Measurements from ENCODE around the gene EPB41L4A. TPM values are rescaled to one million over a fixed set of nuclear protein-coding genes. Genes with fewer than 3 reads are reported as not detected.

Gene EPB41L4A
- total and polyA plus RNA-seq, 2 experiments from 2014 or later: 0.11 to 0.76 TPM

DNA sequence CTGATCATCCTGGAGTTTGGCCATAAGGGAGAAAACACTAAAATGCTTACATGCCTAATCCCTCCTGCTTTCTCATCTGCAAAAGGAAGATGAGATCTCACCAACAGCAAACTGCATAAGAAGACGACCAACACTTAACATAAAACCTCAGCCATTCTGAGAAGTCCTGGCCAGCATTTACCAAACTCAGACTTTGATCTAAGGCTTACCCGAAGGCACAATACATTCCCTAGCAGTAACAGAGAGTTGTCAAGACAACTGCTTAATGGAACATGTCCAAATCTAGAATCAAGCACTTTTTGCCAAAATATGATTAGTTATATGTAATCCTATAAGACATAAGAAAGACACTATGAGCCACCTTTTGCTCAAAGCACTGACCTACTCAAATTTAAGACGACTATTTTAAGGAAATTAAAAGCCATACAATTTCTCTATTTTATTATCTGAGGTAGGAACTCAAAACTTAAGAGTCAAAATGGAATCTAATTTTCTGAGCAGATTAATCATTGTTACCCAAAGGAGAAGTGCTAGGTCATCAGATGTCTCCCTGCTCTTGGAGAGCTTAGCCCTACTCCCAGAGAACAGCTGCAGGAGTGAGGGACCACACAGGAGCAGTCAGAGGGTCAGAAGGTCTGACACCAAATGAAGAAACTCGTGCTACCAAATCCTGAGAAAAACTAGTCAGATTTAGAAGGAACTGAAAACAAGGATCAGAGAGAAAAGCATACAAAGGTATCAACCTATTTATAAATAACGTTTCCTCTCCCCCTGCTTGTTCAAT is 39.3 kb downstream of the EPB41L4A start:
- Histone ChIP-seq H3K9me3 (ENCODE audit: low read depth) (no peaks in the 10 kb centered on the region), H3K27me3 (replicated peaks; ENCODE audit: insufficient read depth) (no peaks in the 10 kb centered on the region), H3K9me2 (ENCODE audit: insufficient read depth) (no peaks in the 10 kb centered on the region), H3K4me2 (ENCODE audit: unreplicated experiment) (no peak overlapping the region), H3K4me1 (ENCODE audit: insufficient read depth) (no peaks in the 10 kb centered on the region), H4K20me1 (ENCODE audit: insufficient read depth) (no peaks in the 10 kb centered on the region), H3K36me3 (ENCODE audit: low read depth) (no peaks in the 10 kb centered on the region), H3K79me2 (ENCODE audit: insufficient read depth) (no peaks in the 10 kb centered on the region), H3K9ac (no peak overlapping the region), H2AFZ (no peak overlapping the region), H3K27ac (no peak overlapping the region), H3F3A (ENCODE audit: insufficient read depth) (no peaks in the 10 kb centered on the region), H3K4me3 (no peak overlapping the region)
- DNase-seq: no peak
- in situ Hi-C loops (cut with MboI): no loop called here
- WGBS, 2 experiments (ENCODE audit: low coverage in 1 of 2, low lambda C conversion rate in 2 of 2, missing lambda C conversion rate in 2 of 2): 26 to 35% methylated on average over 5 of the region's 5 CpGs
- TF ChIP-seq EZH2phosphoT487 (IDR thresholded peaks at IDR 0.05; ENCODE audit: insufficient read depth, low read depth) (no peak), EZH2 (IDR thresholded peaks at IDR 0.05; ENCODE audit: insufficient read depth, poor library complexity, severe bottlenecking) (no peak)

DNA sequence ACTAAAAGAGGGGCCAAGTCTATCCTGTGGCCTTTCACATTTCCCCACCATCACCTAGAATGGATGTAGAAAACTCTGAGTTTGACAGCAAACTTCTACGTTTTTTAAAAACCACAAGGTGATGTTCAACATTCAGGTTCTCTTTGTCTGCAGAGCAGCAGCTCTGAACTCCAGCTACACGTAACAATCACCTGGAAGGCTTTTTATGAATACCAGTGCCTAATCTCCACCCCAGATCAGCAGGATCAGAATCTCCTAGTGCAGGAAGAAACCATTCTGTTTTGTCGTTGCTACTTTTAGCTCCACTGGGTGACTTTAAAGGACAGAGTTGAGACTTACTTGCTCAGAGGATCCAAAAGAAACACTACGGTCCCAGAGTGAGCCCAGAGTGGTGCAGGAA is 44.3 kb downstream of the EPB41L4A start:
- Histone ChIP-seq H3K36me3 (ENCODE audit: low read depth) (no peaks in the 10 kb centered on the region), H4K20me1 (ENCODE audit: insufficient read depth) (no peaks in the 10 kb centered on the region), H3K4me2 (ENCODE audit: unreplicated experiment) (no peak overlapping the region), H3K9ac (no peak overlapping the region), H3K27me3 (replicated peaks; ENCODE audit: insufficient read depth) (no peaks in the 10 kb centered on the region), H3K9me2 (ENCODE audit: insufficient read depth) (no peaks in the 10 kb centered on the region), H3K4me3 (no peak overlapping the region), H2AFZ (no peak overlapping the region), H3K9me3 (ENCODE audit: low read depth) (no peaks in the 10 kb centered on the region), H3K4me1 (ENCODE audit: insufficient read depth) (no peaks in the 10 kb centered on the region), H3K27ac (no peak overlapping the region), H3F3A (ENCODE audit: insufficient read depth) (no peaks in the 10 kb centered on the region), H3K79me2 (ENCODE audit: insufficient read depth) (no peaks in the 10 kb centered on the region)
- WGBS, 2 experiments (ENCODE audit: low coverage in 1 of 2, low lambda C conversion rate in 2 of 2, missing lambda C conversion rate in 2 of 2): 48 to 50% methylated on average over 4 of the region's 4 CpGs
- TF ChIP-seq EZH2 (IDR thresholded peaks at IDR 0.05; ENCODE audit: insufficient read depth, poor library complexity, severe bottlenecking) (no peak), EZH2phosphoT487 (IDR thresholded peaks at IDR 0.05; ENCODE audit: insufficient read depth, low read depth) (no peak)
- no peak for DNase-seq
- in situ Hi-C loops (cut with MboI): no loop called here

DNA sequence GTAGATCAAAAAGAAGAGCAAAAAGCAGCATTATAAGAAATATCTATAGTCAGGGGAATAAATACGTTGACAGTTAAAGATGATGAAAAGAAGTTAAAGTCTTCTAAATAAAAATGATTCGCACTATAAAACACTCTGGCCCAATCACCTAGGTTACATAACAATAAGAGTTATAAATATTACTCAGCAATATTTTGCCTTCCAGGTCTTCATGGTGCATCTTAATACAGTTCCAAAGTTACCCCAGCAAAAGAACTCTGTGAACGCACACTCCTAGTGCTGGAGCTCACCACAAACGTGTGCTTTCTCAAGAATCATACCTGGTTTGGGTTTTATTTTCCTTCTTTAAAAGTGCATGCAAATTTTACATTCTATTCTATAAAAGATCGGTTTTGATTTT is 44.7 kb downstream of the EPB41L4A start:
- Histone ChIP-seq H2AFZ (no peak overlapping the region), H3K27me3 (replicated peaks; ENCODE audit: insufficient read depth) (no peaks in the 10 kb centered on the region), H3K4me2 (ENCODE audit: unreplicated experiment) (no peak overlapping the region), H3K4me1 (ENCODE audit: insufficient read depth) (no peaks in the 10 kb centered on the region), H3K27ac (no peak overlapping the region), H3F3A (ENCODE audit: insufficient read depth) (no peaks in the 10 kb centered on the region), H3K36me3 (ENCODE audit: low read depth) (no peaks in the 10 kb centered on the region), H3K9me3 (ENCODE audit: low read depth) (no peaks in the 10 kb centered on the region), H3K9me2 (ENCODE audit: insufficient read depth) (no peaks in the 10 kb centered on the region), H3K4me3 (no peak overlapping the region), H3K9ac (no peak overlapping the region), H4K20me1 (ENCODE audit: insufficient read depth) (no peaks in the 10 kb centered on the region), H3K79me2 (ENCODE audit: insufficient read depth) (no peaks in the 10 kb centered on the region)
- no peak for DNase-seq
- TF ChIP-seq EZH2phosphoT487 (IDR thresholded peaks at IDR 0.05; ENCODE audit: insufficient read depth, low read depth) (no peak), EZH2 (IDR thresholded peaks at IDR 0.05; ENCODE audit: insufficient read depth, poor library complexity, severe bottlenecking) (no peak)
- 42 to 49% methylated on average over 5 of the region's 5 CpGs for WGBS, 2 experiments (ENCODE audit: low coverage in 1 of 2, low lambda C conversion rate in 2 of 2, missing lambda C conversion rate in 2 of 2)
- in situ Hi-C loops (cut with MboI): no loop called here

DNA sequence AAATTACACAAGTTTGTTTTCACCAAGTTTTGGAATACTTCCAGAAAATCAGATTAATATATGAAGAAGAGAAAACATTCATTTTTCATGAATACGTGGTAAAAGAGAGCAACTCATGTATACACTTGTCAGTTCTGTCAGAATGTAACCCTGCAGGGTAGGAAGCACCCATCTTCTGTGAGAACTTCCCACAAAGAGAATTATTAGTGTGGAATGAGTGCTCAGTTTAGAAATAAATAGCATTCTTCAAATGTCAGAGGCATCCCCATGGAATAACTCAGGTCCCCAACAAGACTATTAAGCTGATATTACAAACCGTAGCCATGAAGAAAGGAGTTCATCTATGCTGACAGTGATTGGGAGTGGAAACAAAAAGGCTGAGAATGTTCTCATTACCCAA is 45.2 kb downstream of the EPB41L4A start:
- H3K4me3 ChIP-seq: no peak overlapping the region
- no peaks in the 10 kb centered on the region for H3F3A ChIP-seq (ENCODE audit: insufficient read depth)
- no peaks in the 10 kb centered on the region for H3K9me3 ChIP-seq (ENCODE audit: low read depth)
- no peaks in the 10 kb centered on the region for H3K79me2 ChIP-seq (ENCODE audit: insufficient read depth)
- H2AFZ ChIP-seq: no peak overlapping the region
- H3K36me3 ChIP-seq (ENCODE audit: low read depth): no peaks in the 10 kb centered on the region
- no peaks in the 10 kb centered on the region for H3K4me1 ChIP-seq (ENCODE audit: insufficient read depth)
- no peak overlapping the region for H3K27ac ChIP-seq
- TF ChIP-seq EZH2phosphoT487 (IDR thresholded peaks at IDR 0.05; ENCODE audit: insufficient read depth, low read depth) (no peak), EZH2 (IDR thresholded peaks at IDR 0.05; ENCODE audit: insufficient read depth, poor library complexity, severe bottlenecking) (no peak)
- in situ Hi-C loops (cut with MboI): no loop called here
- no peak for DNase-seq
- H3K9ac ChIP-seq: no peak overlapping the region
- no peaks in the 10 kb centered on the region for H3K9me2 ChIP-seq (ENCODE audit: insufficient read depth)
- H3K4me2 ChIP-seq (ENCODE audit: unreplicated experiment): no peak overlapping the region
- H3K27me3 ChIP-seq (replicated peaks; ENCODE audit: insufficient read depth): no peaks in the 10 kb centered on the region
- no peaks in the 10 kb centered on the region for H4K20me1 ChIP-seq (ENCODE audit: insufficient read depth)
- WGBS, 2 experiments (ENCODE audit: low coverage in 1 of 2, low lambda C conversion rate in 2 of 2, missing lambda C conversion rate in 2 of 2): 32 to 59% methylated on average over 2 of the region's 2 CpGs

Data from GM23248 (cell line).